Astrocyte (in vitro differentiated cells and primary cell): ENCODE results near the gene PARP14. TPM values are rescaled to one million over a fixed set of nuclear protein-coding genes. Genes with fewer than 3 reads are reported as not detected.

Source experiments
- DNase-seq: peaks from one replicate; pipeline ENCODE4 v3.0.0-alpha.2; 2010; ENCODE audit warnings: low read depth
- FAIRE-seq: peaks from 2 replicates; lab custom pipeline; 2011; peaks lifted over from hg19 to GRCh38; lab: Jason Lieb, UNC
- H2AFZ ChIP-seq: 2 replicates; pipeline ENCODE4 v1.6.0; 2012; ENCODE audit warnings: low read depth, low read length, inconsistent platforms
- H3K27ac ChIP-seq: 2 replicates; pipeline ENCODE4 v1.5.1; 2011; ENCODE audit warnings: low read depth, low read length, inconsistent platforms
- H3K27me3 ChIP-seq: 2 replicates; pipeline ENCODE4 v1.6.0; 2011; ENCODE audit warnings: low read length, inconsistent platforms; ENCODE audit not compliant: insufficient read depth
- H3K36me3 ChIP-seq: 2 replicates; pipeline ENCODE4 v1.5.1; 2011; ENCODE audit warnings: low read length, inconsistent platforms; ENCODE audit not compliant: insufficient read depth
- H3K4me1 ChIP-seq: 2 replicates; pipeline ENCODE4 v1.5.1; 2011; ENCODE audit warnings: low read length, inconsistent platforms; ENCODE audit not compliant: insufficient read depth
- H3K4me2 ChIP-seq: 2 replicates; pipeline ENCODE4 v1.6.0; 2012; ENCODE audit warnings: low read length, inconsistent platforms
- H3K4me3 ChIP-seq: 2 replicates; pipeline ENCODE4 v1.5.1; 2011; ENCODE audit warnings: low read depth, mild to moderate bottlenecking, low read length, inconsistent platforms; ENCODE audit not compliant: insufficient read depth
- H3K79me2 ChIP-seq: 2 replicates; pipeline ENCODE4 v1.6.0; 2012; ENCODE audit warnings: mild to moderate bottlenecking, low read length, inconsistent platforms; ENCODE audit not compliant: insufficient read depth
- H3K9ac ChIP-seq: 2 replicates; pipeline ENCODE4 v1.6.0; 2012; ENCODE audit warnings: mild to moderate bottlenecking, low read length, inconsistent platforms
- H3K9me3 ChIP-seq: 2 replicates; pipeline ENCODE4 v1.5.1; 2012; ENCODE audit warnings: low read depth, mild to moderate bottlenecking, low read length, inconsistent platforms; ENCODE audit not compliant: insufficient read depth
- H4K20me1 ChIP-seq: 2 replicates; pipeline ENCODE4 v1.6.0; 2012; ENCODE audit warnings: low read length, inconsistent platforms; ENCODE audit not compliant: insufficient read depth
- H3K27ac Mint-ChIP-seq: one replicate; pipeline ENCODE4 v1.8.0; 2021; ENCODE audit warnings: mild to moderate bottlenecking, mixed read lengths; ENCODE audit not compliant: unreplicated experiment
- H3K27me3 Mint-ChIP-seq: one replicate; pipeline ENCODE4 v1.8.0; 2021; ENCODE audit warnings: low read depth, mixed read lengths; ENCODE audit not compliant: unreplicated experiment
- H3K36me3 Mint-ChIP-seq: one replicate; pipeline ENCODE4 v1.8.0; 2021; ENCODE audit warnings: low read depth, mixed read lengths; ENCODE audit not compliant: unreplicated experiment
- H3K4me1 Mint-ChIP-seq: one replicate; pipeline ENCODE4 v1.8.0; 2021; ENCODE audit warnings: low read depth, mixed read lengths; ENCODE audit not compliant: unreplicated experiment
- H3K4me3 Mint-ChIP-seq: one replicate; pipeline ENCODE4 v1.8.0; 2021; ENCODE audit warnings: mild to moderate bottlenecking, moderate library complexity, mixed read lengths; ENCODE audit not compliant: unreplicated experiment
- H3K9me3 Mint-ChIP-seq: one replicate; pipeline ENCODE4 v1.8.0; 2021; ENCODE audit warnings: mild to moderate bottlenecking, mixed read lengths; ENCODE audit not compliant: unreplicated experiment
- CTCF ChIP-seq: IDR thresholded peaks from 2 replicates; pipeline ENCODE4 v1.5.1; 2011; ENCODE audit warnings: low read depth, mild to moderate bottlenecking, inconsistent platforms, low read length, moderate library complexity; ENCODE audit not compliant: insufficient read depth
- EZH2 ChIP-seq: IDR thresholded peaks from 2 replicates; pipeline ENCODE4 v1.6.1; 2012; ENCODE audit warnings: mild to moderate bottlenecking, low read length, inconsistent platforms; ENCODE audit not compliant: insufficient read depth
- total RNA-seq: library from RNA; stranded (reverse); gene quantifications from 2 replicates; pipeline ENCODE4 v1.2.1, GENCODE V29; 2021

Gene PARP14
- total RNA-seq, 1 donor from 2014 or later = 148 TPM

GRCh38 chr3:122660297-122660974 lies 20.2 kb upstream of the PARP14 start:
- Mint-ChIP-seq H3K27ac (no peak overlapping the region), H3K4me1 (no peaks in the 10 kb centered on the region), H3K36me3 (peaks cover 7% of the 10 kb centered on the region), H3K9me3 (peaks cover 6% of the 10 kb centered on the region), H3K27me3 (peaks cover 6% of the 10 kb centered on the region), H3K4me3 (no peak overlapping the region)
- Histone ChIP-seq H2AFZ (no peak overlapping the region), H3K36me3 (no peaks in the 10 kb centered on the region), H3K27ac (no peak overlapping the region), H4K20me1 (no peaks in the 10 kb centered on the region), H3K4me3 (no peak overlapping the region), H3K9me3 (peaks cover 3% of the 10 kb centered on the region), H3K4me1 (no peaks in the 10 kb centered on the region), H3K79me2 (no peaks in the 10 kb centered on the region), H3K9ac (no peak overlapping the region), H3K27me3 (no peaks in the 10 kb centered on the region), H3K4me2 (no peak overlapping the region)
- DNase-seq (no peak), FAIRE-seq (no peak)
- TF ChIP-seq EZH2 = no peak
- TF ChIP-seq CTCF = no peak

DNA sequence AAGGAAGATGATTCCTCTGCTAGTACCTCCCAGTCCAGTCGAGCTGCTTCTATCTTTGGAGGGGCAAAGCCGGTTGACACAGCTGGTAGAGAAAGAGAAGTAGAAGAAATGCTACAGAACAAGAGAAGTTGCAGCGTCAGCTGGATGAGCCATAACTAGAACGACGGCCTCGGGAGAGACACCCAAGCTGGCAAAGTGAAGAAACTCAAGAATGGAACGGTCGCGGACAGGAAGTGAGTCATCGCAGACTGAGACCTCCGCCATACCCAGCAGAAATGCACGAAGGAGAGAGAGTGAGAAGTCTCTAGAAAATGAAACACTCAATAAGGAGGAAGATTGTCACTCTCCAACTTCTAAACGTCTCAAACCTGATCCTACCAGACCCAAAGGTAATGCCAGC lies 19.0 kb upstream of the PARP14 start:
- no peak overlapping the region for H3K27ac Mint-ChIP-seq
- Histone ChIP-seq H3K27ac (no peak overlapping the region), H3K27me3 (no peaks in the 10 kb centered on the region), H3K4me2 (no peak overlapping the region), H3K9me3 (peaks cover 3% of the 10 kb centered on the region), H3K4me3 (no peak overlapping the region), H3K4me1 (no peaks in the 10 kb centered on the region), H2AFZ (no peak overlapping the region), H3K9ac (no peak overlapping the region), H3K36me3 (no peaks in the 10 kb centered on the region), H3K79me2 (no peaks in the 10 kb centered on the region), H4K20me1 (no peaks in the 10 kb centered on the region)
- peaks cover 6% of the 10 kb centered on the region for H3K27me3 Mint-ChIP-seq
- no peaks in the 10 kb centered on the region for H3K4me1 Mint-ChIP-seq
- TF ChIP-seq CTCF = no peak
- no peak for TF ChIP-seq EZH2
- H3K9me3 Mint-ChIP-seq = peaks cover 6% of the 10 kb centered on the region
- FAIRE-seq = no peak
- no peak for DNase-seq
- H3K4me3 Mint-ChIP-seq = no peak overlapping the region
- H3K36me3 Mint-ChIP-seq = peaks cover 7% of the 10 kb centered on the region

DNA sequence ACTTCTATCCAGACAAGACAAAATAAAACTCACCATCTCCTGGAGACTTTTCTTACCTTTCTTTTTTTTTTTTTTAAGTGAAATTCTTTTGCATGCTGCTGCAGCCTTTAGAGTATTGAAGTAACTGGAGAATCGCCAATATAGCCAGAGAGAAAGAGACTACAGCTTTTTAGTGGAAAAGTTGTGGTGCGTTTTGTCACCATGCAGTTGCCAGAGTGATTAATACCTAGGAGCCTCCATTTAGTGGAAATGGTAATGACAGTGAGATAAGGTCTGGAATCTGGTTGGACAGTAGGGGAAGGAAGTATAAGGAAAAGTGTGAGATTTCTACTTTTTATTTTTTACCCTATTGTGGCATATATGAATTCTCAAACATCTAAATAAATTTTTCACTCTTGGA lies 18.1 kb upstream of the PARP14 start:
- H3K9ac ChIP-seq = no peak overlapping the region
- no peak overlapping the region for H3K4me2 ChIP-seq
- peaks cover 7% of the 10 kb centered on the region for H3K36me3 Mint-ChIP-seq
- H3K79me2 ChIP-seq = no peaks in the 10 kb centered on the region
- H3K36me3 ChIP-seq = no peaks in the 10 kb centered on the region
- FAIRE-seq = no peak
- no peaks in the 10 kb centered on the region for H3K27me3 ChIP-seq
- peaks cover 6% of the 10 kb centered on the region for H3K27me3 Mint-ChIP-seq
- peaks cover 3% of the 10 kb centered on the region for H3K9me3 ChIP-seq
- no peak overlapping the region for H3K4me3 Mint-ChIP-seq
- DNase-seq = no peak
- H3K4me3 ChIP-seq = no peak overlapping the region
- H3K27ac Mint-ChIP-seq = no peak overlapping the region
- H3K9me3 Mint-ChIP-seq = peaks cover 4% of the 10 kb centered on the region
- no peaks in the 10 kb centered on the region for H3K4me1 Mint-ChIP-seq
- no peak overlapping the region for H2AFZ ChIP-seq
- H3K27ac ChIP-seq = no peak overlapping the region
- H4K20me1 ChIP-seq = no peaks in the 10 kb centered on the region
- TF ChIP-seq CTCF = no peak
- no peak for TF ChIP-seq EZH2
- H3K4me1 ChIP-seq = no peaks in the 10 kb centered on the region
